Upper lobe of left lung (tissue), 4 donors: ENCODE results near the gene TERT.

Source experiments
- EP300 ChIP-seq, 4 donors: sonication (generic); formaldehyde crosslinking; IDR thresholded peaks; one replicate each; pipeline ENCODE4 v1.5.1; 2017; ENCODE audit warnings: antibody characterized with exemption in 4 of 4, control low read depth in 2 of 4
- POLR2A ChIP-seq, 4 donors: fragments of 450-650 bp; IDR thresholded peaks; one replicate each; pipeline ENCODE4 v1.5.1; 2016 to 2017; ENCODE audit warnings: antibody characterized with exemption in 4 of 4, mild to moderate bottlenecking in 2 of 4
- TF ChIP-seq, protein P1 (sequence below), 6 experiments: fragments of 450-650 bp in 4 of 6; fragments of 200-600 bp in 2 of 6; sonication (generic) in 2 of 6; IDR thresholded peaks; one replicate each; pipeline ENCODE4 v1.5.1; 2016 to 2019; ENCODE audit warnings: antibody characterized with exemption in 6 of 6

DNA sequence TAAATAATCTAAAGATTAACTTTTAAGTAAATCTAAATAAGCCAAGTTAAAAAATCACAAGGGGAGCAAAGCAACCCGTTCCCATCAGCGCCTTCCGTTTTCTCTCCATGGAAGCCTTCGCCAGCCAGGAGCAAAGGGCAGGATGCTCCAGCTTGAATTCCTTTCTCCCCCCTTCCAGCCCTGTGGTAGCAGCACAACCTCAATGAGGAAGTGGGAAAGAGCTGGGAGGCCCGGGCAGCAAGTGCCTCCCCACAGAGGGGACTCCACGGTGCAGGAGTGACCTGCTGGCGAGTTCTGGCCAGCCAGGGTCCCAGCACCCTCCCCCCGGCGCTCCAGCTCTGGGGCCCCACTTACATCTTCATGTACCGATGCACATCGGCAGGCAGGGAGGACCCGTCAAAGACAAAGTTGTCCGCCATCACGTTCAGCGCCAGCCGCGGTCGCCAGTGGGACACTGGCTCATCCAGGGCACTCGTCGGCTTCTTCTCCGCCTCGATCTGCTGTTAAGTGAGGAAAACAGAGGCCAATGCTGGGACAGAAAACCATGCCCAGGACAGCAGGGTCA lies 43.7 kb upstream of the TERT start:
- no peak for TF ChIP-seq EP300 (IDR thresholded peaks at IDR 0.05)
- TF ChIP-seq, protein P1, sequence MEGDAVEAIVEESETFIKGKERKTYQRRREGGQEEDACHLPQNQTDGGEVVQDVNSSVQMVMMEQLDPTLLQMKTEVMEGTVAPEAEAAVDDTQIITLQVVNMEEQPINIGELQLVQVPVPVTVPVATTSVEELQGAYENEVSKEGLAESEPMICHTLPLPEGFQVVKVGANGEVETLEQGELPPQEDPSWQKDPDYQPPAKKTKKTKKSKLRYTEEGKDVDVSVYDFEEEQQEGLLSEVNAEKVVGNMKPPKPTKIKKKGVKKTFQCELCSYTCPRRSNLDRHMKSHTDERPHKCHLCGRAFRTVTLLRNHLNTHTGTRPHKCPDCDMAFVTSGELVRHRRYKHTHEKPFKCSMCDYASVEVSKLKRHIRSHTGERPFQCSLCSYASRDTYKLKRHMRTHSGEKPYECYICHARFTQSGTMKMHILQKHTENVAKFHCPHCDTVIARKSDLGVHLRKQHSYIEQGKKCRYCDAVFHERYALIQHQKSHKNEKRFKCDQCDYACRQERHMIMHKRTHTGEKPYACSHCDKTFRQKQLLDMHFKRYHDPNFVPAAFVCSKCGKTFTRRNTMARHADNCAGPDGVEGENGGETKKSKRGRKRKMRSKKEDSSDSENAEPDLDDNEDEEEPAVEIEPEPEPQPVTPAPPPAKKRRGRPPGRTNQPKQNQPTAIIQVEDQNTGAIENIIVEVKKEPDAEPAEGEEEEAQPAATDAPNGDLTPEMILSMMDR (IDR thresholded peaks at IDR 0.05) = no peak
- no peak for TF ChIP-seq POLR2A (IDR thresholded peaks at IDR 0.05)
